Measurements from ENCODE around the gene MREG.
A peak's percentile ranks its signal among the peaks of the same experiment; 100 is the strongest.
"Not testable (repeated sequence)": the region's sequence is repeated elsewhere in the genome, so short reads cannot be mapped to it uniquely, and the experiment has no call there.

MREG gene

GRCh38 chr2:216012830-216013079 lies 596 bp downstream of the MREG start:
- no peak for TF ChIP-seq CTCF (conservative IDR thresholded peaks at IDR 0.05)
- peak overlapping the region; percentile 73 for H3K27ac ChIP-seq

GRCh38 chr2:216012133-216012829 lies 1.1 kb downstream of the MREG start:
- TF ChIP-seq CTCF (conservative IDR thresholded peaks at IDR 0.05), result no peak
- peak overlapping the region; percentile 73 for H3K27ac ChIP-seq

GRCh38 chr2:216009215-216009614 lies 4.1 kb downstream of the MREG start:
- not testable (repeated sequence) for H3K27ac ChIP-seq

- TF ChIP-seq CTCF (conservative IDR thresholded peaks at IDR 0.05), result no peak
- no peak overlapping the region for H3K27ac ChIP-seq
Measured at GRCh38 chr2:216008387-216008786, 5.0 kb downstream of the MREG start.

- no peak for TF ChIP-seq CTCF (conservative IDR thresholded peaks at IDR 0.05)
- no peak overlapping the region for H3K27ac ChIP-seq
Measured at GRCh38 chr2:216006164-216006663, 7.1 kb downstream of the MREG start.

- no peak for TF ChIP-seq CTCF (conservative IDR thresholded peaks at IDR 0.05)
- H3K27ac ChIP-seq, result no peak overlapping the region
Measured at GRCh38 chr2:216004697-216005283, 8.6 kb downstream of the MREG start.

- H3K27ac ChIP-seq, result no peak overlapping the region
- TF ChIP-seq CTCF (conservative IDR thresholded peaks at IDR 0.05), result no peak
Measured at GRCh38 chr2:216003876-216004696, 9.3 kb downstream of the MREG start.
